ENCODE results near the gene MPG.
"Not testable (repeated sequence)": the region's sequence is repeated elsewhere in the genome, so short reads cannot be mapped to it uniquely, and the experiment has no call there.

Gene MPG

DNA sequence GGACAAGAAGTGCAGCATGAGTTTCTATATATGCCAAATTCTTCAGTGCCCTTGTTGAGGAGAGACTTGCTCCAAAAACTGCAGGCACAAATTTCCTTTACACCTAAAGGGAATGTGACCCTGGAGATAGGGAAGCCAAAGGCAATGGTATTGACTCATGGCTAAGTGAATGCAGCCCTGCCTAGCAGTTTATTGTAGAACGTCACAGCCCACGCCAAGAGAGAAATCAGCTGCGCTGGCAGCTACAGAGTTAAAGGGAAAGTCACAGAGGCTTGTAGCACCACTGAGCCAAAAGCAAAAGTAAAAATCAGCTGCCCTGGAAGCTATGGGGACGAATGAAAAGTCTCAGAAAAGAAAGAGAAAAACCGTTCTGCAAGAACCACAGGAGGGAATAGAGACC, 34.7 kb upstream of the MPG start:
- Histone ChIP-seq H3K27ac (no peak overlapping the region), H3K4me3 (no peak overlapping the region)
- TF ChIP-seq, protein P1, sequence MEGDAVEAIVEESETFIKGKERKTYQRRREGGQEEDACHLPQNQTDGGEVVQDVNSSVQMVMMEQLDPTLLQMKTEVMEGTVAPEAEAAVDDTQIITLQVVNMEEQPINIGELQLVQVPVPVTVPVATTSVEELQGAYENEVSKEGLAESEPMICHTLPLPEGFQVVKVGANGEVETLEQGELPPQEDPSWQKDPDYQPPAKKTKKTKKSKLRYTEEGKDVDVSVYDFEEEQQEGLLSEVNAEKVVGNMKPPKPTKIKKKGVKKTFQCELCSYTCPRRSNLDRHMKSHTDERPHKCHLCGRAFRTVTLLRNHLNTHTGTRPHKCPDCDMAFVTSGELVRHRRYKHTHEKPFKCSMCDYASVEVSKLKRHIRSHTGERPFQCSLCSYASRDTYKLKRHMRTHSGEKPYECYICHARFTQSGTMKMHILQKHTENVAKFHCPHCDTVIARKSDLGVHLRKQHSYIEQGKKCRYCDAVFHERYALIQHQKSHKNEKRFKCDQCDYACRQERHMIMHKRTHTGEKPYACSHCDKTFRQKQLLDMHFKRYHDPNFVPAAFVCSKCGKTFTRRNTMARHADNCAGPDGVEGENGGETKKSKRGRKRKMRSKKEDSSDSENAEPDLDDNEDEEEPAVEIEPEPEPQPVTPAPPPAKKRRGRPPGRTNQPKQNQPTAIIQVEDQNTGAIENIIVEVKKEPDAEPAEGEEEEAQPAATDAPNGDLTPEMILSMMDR (IDR thresholded peaks at IDR 0.05) = no peak
- no peak for DNase-seq (ENCODE audit: low spot score)

GRCh38 chr16:44655-45054, 33.4 kb upstream of the MPG start:
- TF ChIP-seq, protein P1 (IDR thresholded peaks at IDR 0.05) = no peak

GRCh38 chr16:45454-45853, 32.6 kb upstream of the MPG start:
- no peak overlapping the region for H3K4me3 ChIP-seq
- no peak for DNase-seq (ENCODE audit: low spot score)
- H3K27ac ChIP-seq = no peak overlapping the region
- TF ChIP-seq, protein P1 (IDR thresholded peaks at IDR 0.05) = no peak

More at GRCh38 chr16:44655-45054, 33.4 kb upstream of the MPG start:
- Histone ChIP-seq H3K4me3 (no peak overlapping the region), H3K27ac (no peak overlapping the region)
- no peak for DNase-seq (ENCODE audit: low spot score)

DNA sequence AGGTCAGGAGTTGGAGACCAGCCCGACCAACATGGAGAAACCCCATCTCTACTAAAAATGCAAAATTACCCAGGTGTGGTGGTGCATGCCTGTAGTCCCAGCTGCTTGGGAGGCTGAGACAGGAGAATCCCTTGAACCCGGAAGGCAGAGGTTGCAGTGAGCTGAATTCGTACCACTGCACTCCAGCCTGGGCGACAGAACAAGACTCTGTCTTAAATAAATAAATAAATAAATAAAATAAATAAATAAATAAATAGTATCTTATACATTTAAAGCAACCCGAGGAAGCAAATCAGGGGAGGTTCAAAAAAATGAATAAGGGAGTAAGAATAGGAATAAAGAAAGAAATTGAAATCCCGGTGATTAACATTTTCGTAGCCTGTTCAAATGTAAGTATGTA, 31.5 kb upstream of the MPG start:
- not testable (repeated sequence) for H3K27ac ChIP-seq; DNase-seq (ENCODE audit: low spot score); H3K4me3 ChIP-seq

GRCh38 chr16:47234-47633, 30.8 kb upstream of the MPG start:
- peak; percentile 64 for DNase-seq (ENCODE audit: low spot score)
- Histone ChIP-seq H3K4me3 (no peak overlapping the region), H3K27ac (no peak overlapping the region)
- TF ChIP-seq, protein P1 (IDR thresholded peaks at IDR 0.05) = no peak

DNA sequence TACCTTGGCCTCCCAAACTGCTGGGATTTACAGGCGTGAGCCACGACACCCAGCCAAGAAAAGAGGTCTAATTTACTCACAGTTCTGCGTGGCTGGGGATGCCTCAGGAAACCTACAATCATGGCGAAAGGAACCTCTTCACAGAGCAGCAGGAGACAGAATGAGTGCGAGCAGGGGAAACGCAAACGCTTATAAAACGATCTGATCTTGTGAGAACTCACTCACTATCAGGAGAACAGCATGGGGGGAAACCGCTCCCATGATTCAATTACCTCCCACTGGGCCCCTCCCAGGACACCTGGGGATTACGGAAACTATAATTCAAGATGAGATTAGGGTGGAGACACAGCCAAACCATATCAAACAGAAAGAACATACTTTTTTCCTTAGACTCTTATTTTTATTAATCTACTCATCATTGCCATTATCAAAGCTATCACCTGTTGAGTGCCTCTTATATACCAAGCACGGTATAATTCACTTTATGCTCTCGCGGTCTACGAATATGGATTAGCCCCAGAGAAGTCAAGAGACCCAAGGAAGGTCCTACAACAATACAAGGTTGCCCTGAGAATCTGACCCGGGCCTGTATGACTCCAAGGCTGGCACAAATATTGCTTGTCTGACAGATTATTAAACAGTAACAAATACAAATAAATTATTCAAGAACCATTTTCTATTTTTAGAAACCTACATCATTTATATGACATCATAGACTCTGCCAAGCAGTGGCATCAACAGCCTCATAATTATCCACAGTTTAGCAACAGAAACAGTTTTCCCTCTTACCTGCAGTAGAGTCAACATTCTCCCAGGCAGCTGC, 27.0 kb upstream of the MPG start:
- TF ChIP-seq, protein P1 (IDR thresholded peaks at IDR 0.05) = no peak

DNA sequence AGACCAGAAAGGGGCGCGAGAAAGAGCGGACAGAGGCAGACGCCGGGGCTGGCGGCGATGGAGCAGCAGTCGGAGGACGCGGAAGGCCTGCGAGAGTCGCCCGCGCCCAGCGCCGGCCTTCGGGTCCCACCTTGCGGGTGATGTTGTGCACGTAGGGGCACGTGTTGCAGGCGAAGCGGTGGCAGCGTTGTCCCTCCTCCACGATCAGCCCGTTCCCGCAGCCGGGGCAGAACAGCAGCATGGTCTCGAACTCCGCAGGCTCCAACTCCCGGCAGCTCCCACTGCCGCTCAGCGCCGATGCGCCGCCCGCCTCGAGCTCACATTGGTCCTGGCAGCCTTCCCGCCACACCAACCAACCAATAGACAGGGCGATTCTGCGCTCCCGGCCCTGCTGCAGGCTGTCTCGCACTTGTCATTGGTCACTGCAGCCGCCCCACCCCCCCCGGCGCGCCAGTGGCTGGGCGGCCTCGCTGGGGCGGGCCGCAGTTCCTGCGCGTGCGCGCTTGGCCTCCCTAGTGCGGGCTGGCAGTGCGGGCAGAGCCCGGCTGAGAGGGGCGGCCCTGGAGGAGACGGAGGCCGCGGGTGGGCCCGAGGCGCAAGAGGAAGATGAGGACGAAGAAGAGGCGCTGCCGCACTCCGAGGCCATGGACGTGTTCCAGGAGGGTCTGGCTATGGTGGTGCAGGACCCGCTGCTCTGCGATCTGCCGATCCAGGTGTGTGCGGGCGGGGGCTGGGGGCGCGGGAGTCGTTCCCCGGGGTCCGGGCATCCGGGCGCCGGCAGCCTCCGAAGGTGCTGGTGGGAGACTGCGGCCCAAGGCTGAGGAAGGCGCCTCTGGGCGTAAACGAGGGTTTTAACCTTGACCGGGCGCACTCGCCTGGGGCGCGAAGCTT, 24.4 kb upstream of the MPG start, which contains the start of the genes POLR3K and SNRNP25:
TSS of gene POLR3K (minus strand) at position 263 of the 891 bp plus-strand sequence. CDS start at position 241, 22 bp downstream.
TSS of gene SNRNP25 (plus strand) at position 483 of the 891 bp plus-strand sequence. CDS start at position 672, 189 bp downstream.
- TF ChIP-seq, protein P1 (IDR thresholded peaks at IDR 0.05) = no peak
- DNase-seq (ENCODE audit: low spot score) = peak; percentile 99
- Histone ChIP-seq H3K4me3 (peak within 1 kb of the TSS; percentile 89), H3K27ac (peak within 1 kb of the TSS; percentile 70 to 85)

More for the DNA sequence above, 27.0 kb upstream of the MPG start:
- no peak for DNase-seq (ENCODE audit: low spot score)
- H3K4me3 ChIP-seq = no peak overlapping the region
- no peak overlapping the region for H3K27ac ChIP-seq

All from coronary artery (tissue), 2 donors.